H1 (cell line): ENCODE measurements around the gene VWA7. TPM values are rescaled to one million over a fixed set of nuclear protein-coding genes. Genes with fewer than 3 reads are reported as not detected.

Experiments
- CTCF ChIA-PET: fragments of 300-600 bp; sonication (Branson Sonifier 250); formaldehyde crosslinking; loops from one replicate; lab custom pipeline; 2021; ENCODE audit not compliant: partially characterized antibody; lab: Charles Lee
- POLR2A ChIA-PET: fragments of 300-600 bp; sonication (Branson Sonifier 250); formaldehyde crosslinking; loops from one replicate; lab custom pipeline; 2021; ENCODE audit warnings: inconsistent platforms; ENCODE audit not compliant: partially characterized antibody; lab: Charles Lee
- DNase-seq, 2 experiments: peaks; one replicate each; pipeline versions ENCODE4 v3.0.0 to v3.0.0-alpha.2; 2010 to 2022; ENCODE audit warnings: low spot score in 2 of 2, low read depth in 1 of 2, mixed read lengths in 1 of 2
- FAIRE-seq: peaks from 2 replicates; lab custom pipeline; 2011; peaks lifted over from hg19 to GRCh38; lab: Jason Lieb, UNC
- H2AFZ ChIP-seq: 2 replicates; pipeline ENCODE4 v1.8.1; 2012; ENCODE audit warnings: low read length, inconsistent platforms
- H2AK5ac ChIP-seq: 2 replicates; pipeline ENCODE4 v1.6.1; 2013; ENCODE audit warnings: low read depth, low read length
- H2BK120ac ChIP-seq: replicated peaks from 2 replicates; pipeline ENCODE3; 2013; ENCODE audit warnings: low read depth, low read length, inconsistent platforms
- H2BK12ac ChIP-seq: 2 replicates; pipeline ENCODE4 v1.6.1; 2013; ENCODE audit warnings: low read depth, low read length
- H2BK15ac ChIP-seq: 2 replicates; pipeline ENCODE4 v1.6.1; 2013; ENCODE audit warnings: low read length
- H2BK20ac ChIP-seq: 2 replicates; pipeline ENCODE4 v1.6.1; 2013; ENCODE audit warnings: low read length
- H2BK5ac ChIP-seq: 2 replicates; pipeline ENCODE4 v1.6.1; 2013; ENCODE audit warnings: low read depth, low read length
- H3K14ac ChIP-seq: 2 replicates; pipeline ENCODE4 v1.6.1; 2013; ENCODE audit warnings: inconsistent platforms; ENCODE audit not compliant: insufficient read length
- H3K18ac ChIP-seq: 2 replicates; pipeline ENCODE4 v1.6.1; 2013; ENCODE audit warnings: low read length; ENCODE audit errors: extremely low read depth
- H3K23ac ChIP-seq: 2 replicates; pipeline ENCODE4 v1.6.1; 2013; ENCODE audit warnings: inconsistent platforms; ENCODE audit not compliant: insufficient read length
- H3K23me2 ChIP-seq: 2 replicates; pipeline ENCODE4 v1.6.1; 2013; ENCODE audit warnings: low read depth, low read length
- H3K27ac ChIP-seq: 2 replicates; pipeline ENCODE4 v1.6.1; 2011; ENCODE audit warnings: low read depth, low read length, inconsistent platforms
- H3K27me3 ChIP-seq, 4 experiments: replicated peaks in 1 of 4; 1 replicate in 1 of 4; 2 replicates in 3 of 4; pipeline versions ENCODE4 v1.6.1 to v1.8.1; 2011 to 2013; ENCODE audit warnings: low read length in 3 of 4, mild to moderate bottlenecking in 3 of 4, inconsistent platforms in 2 of 4, mixed read lengths in 2 of 4, moderate library complexity in 1 of 4; ENCODE audit not compliant: control insufficient read depth in 3 of 4, insufficient read depth in 3 of 4; ENCODE audit errors: extremely low read depth in 1 of 4
- H3K36me3 ChIP-seq, 4 experiments: 2 replicates each; pipeline versions ENCODE4 v1.6.1 to v1.8.1; 2011 to 2013; ENCODE audit warnings: mild to moderate bottlenecking in 4 of 4, low read length in 3 of 4, moderate library complexity in 2 of 4, control low read depth in 1 of 4, inconsistent platforms in 1 of 4; ENCODE audit not compliant: insufficient read depth in 4 of 4, control insufficient read depth in 2 of 4
- H3K4ac ChIP-seq: replicated peaks from 2 replicates; pipeline ENCODE3; 2013; ENCODE audit warnings: low read length, low read depth, mixed read lengths, inconsistent platforms; ENCODE audit not compliant: insufficient read length
- H3K4me1 ChIP-seq, 4 experiments: replicated peaks in 1 of 4; 1 replicate in 1 of 4; 2 replicates in 3 of 4; pipeline versions ENCODE4 v1.6.1 to v1.8.1; 2011 to 2013; ENCODE audit warnings: low read length in 3 of 4, inconsistent platforms in 2 of 4, mixed read lengths in 1 of 4; ENCODE audit not compliant: insufficient read depth in 4 of 4, control insufficient read depth in 3 of 4
- H3K4me2 ChIP-seq, 2 experiments: 2 replicates each; pipeline versions ENCODE4 v1.6.1 to v1.8.1; 2011 to 2013; ENCODE audit warnings: low read depth in 2 of 2, low read length in 2 of 2, control low read depth in 1 of 2, inconsistent platforms in 1 of 2, mild to moderate bottlenecking in 1 of 2; ENCODE audit not compliant: insufficient read depth in 1 of 2
- H3K4me3 ChIP-seq, 4 experiments: fragments of 200-600, 300-600 bp in 1 of 4; sonication (generic), shearing (Covaris generic), sonication (Bioruptor Twin) in 1 of 4; 2 replicates each; pipeline versions ENCODE4 v1.5.1 to v1.8.1; 2011 to 2016; ENCODE audit warnings: low read length in 4 of 4, low read depth in 3 of 4, control low read depth in 2 of 4, inconsistent platforms in 2 of 4, mild to moderate bottlenecking in 2 of 4, mixed read lengths in 1 of 4, moderate library complexity in 1 of 4; ENCODE audit not compliant: insufficient read depth in 2 of 4; ENCODE audit errors: extremely low read depth in 1 of 4
- H3K56ac ChIP-seq: replicated peaks from 2 replicates; pipeline ENCODE3; 2013; ENCODE audit warnings: low read depth, mild to moderate bottlenecking, mixed read lengths, low read length, inconsistent platforms; ENCODE audit not compliant: insufficient read length
- H3K79me1 ChIP-seq: 2 replicates; pipeline ENCODE4 v1.6.1; 2013; ENCODE audit warnings: low read depth, low read length, control low read depth
- H3K79me2 ChIP-seq, 2 experiments: 2 replicates each; pipeline versions ENCODE4 v1.6.1 to v1.8.1; 2012 to 2013; ENCODE audit warnings: low read length in 2 of 2, mild to moderate bottlenecking in 2 of 2, inconsistent platforms in 1 of 2; ENCODE audit not compliant: insufficient read depth in 2 of 2, control insufficient read depth in 1 of 2
- H3K9ac ChIP-seq, 4 experiments: replicated peaks in 1 of 4; 1 replicate in 1 of 4; 2 replicates in 3 of 4; pipeline versions ENCODE4 v1.6.1 to v1.8.1; 2011 to 2013; ENCODE audit warnings: low read depth in 3 of 4, low read length in 3 of 4, control low read depth in 2 of 4, mild to moderate bottlenecking in 2 of 4, moderate library complexity in 2 of 4, inconsistent platforms in 1 of 4; ENCODE audit errors: extremely low read depth in 1 of 4
- H3K9me3 ChIP-seq, 2 experiments: 2 replicates each; pipeline versions ENCODE4 v1.6.1 to v1.8.1; 2012 to 2013; ENCODE audit warnings: mild to moderate bottlenecking in 2 of 2, moderate library complexity in 2 of 2, control low read depth in 1 of 2, inconsistent platforms in 1 of 2, low read depth in 1 of 2, low read length in 1 of 2, mixed read lengths in 1 of 2; ENCODE audit not compliant: insufficient read depth in 2 of 2
- H4K20me1 ChIP-seq, 2 experiments: replicated peaks in 1 of 2; 2 replicates each; pipeline versions ENCODE3 to v1.8.1; 2011 to 2013; ENCODE audit warnings: inconsistent platforms in 2 of 2, low read length in 2 of 2, mild to moderate bottlenecking in 1 of 2; ENCODE audit not compliant: insufficient read depth in 2 of 2, control insufficient read depth in 1 of 2
- H4K5ac ChIP-seq: 2 replicates; pipeline ENCODE4 v1.6.1; 2013; ENCODE audit warnings: low read length, low read depth, mixed read lengths, inconsistent platforms; ENCODE audit not compliant: insufficient read length
- H4K8ac ChIP-seq: 2 replicates; pipeline ENCODE4 v1.8.0; 2013; ENCODE audit warnings: mild to moderate bottlenecking, moderate library complexity, low read length, inconsistent platforms; ENCODE audit not compliant: insufficient read depth; ENCODE audit errors: extremely low read depth
- H4K91ac ChIP-seq: replicated peaks from 2 replicates; pipeline ENCODE3; 2013; ENCODE audit warnings: low read length, mixed read lengths, inconsistent platforms; ENCODE audit not compliant: insufficient read length
- WGBS, 2 experiments: shearing (Covaris generic) in 1 of 2; methylation state at CpG; one replicate each; pipeline versions ENCODE4 v1.1.6 to v1.1.7; 2013 to 2015; ENCODE audit warnings: low lambda C conversion rate in 2 of 2, mixed read lengths in 2 of 2, inconsistent platforms in 1 of 2, low coverage in 1 of 2, missing lambda C conversion rate in 1 of 2; ENCODE audit not compliant: insufficient replicate concordance in 2 of 2, insufficient coverage in 1 of 2, insufficient read length in 1 of 2; ENCODE audit errors: extremely low coverage in 1 of 2, missing lambda C conversion rate in 1 of 2; 5-methylcytosine and 5-hydroxymethylcytosine counted together
- polyA plus RNA-seq, 7 experiments: library from polyadenylated mRNA; depleted of rRNA in 3 of 7; stranded (reverse) in 5 of 7; unstranded in 2 of 7; fragments of >200 nt in 5 of 7; fragments of 200-250 nt in 2 of 7; gene quantifications; 1 replicate in 5 of 7; 2 replicates in 1 of 7; 4 replicates in 1 of 7; pipeline versions ENCODE4 v1.2.1 to v1.2.3, GENCODE V29; 2011 to 2013; ENCODE audit warnings: missing spikeins in 2 of 7, mixed read lengths in 2 of 7
- total RNA-seq: library from RNA; stranded (reverse); fragmentation: NEBNext Ultra II Directional; extraction: Animal tissue kit (Norgen Biotek cat#: 25700); gene quantifications from 2 replicates; pipeline ENCODE4 v1.2.1, GENCODE V29; 2021

VWA7 gene
- total and polyA plus RNA-seq, 2 of the 8 experiments (the other 6 are each of a cell fraction or from before 2014, with no cell fraction given), result 0.82 to 2.1 TPM

GRCh38 chr6:31794294-31794865, 17.3 kb upstream of the VWA7 start:
- Histone ChIP-seq H3K56ac (no peak overlapping the region), H3K9ac (peak overlapping the region in 3 of 4 experiments; percentile 77 to 96 (median 94); a peak in 6 of 7 replicates), H4K91ac (peak overlapping the region; percentile 29), H2BK20ac (no peak overlapping the region), H2BK15ac (no peak overlapping the region), H2BK120ac (no peak overlapping the region), H4K5ac (no peak overlapping the region), H3K4me2 (peak overlapping the region; percentile 89 to 94), H2AK5ac (no peak overlapping the region), H2AFZ (no peak overlapping the region), H2BK12ac (no peak overlapping the region), H3K79me1 (peaks cover 3% of the 10 kb centered on the region; the same call in 1 of the 2 replicates), H3K23ac (no peak overlapping the region), H3K79me2 (peaks cover 0 to 19% of the 10 kb centered on the region in 2 experiments; a peak in 2 of 4 replicates), H3K14ac (no peak overlapping the region), H3K9me3 (no peaks in the 10 kb centered on the region), H3K27ac (no peak overlapping the region), H4K20me1 (peaks cover 1 to 6% of the 10 kb centered on the region in 2 experiments), H3K4ac (no peak overlapping the region), H3K4me3 (peak overlapping the region; percentile 82 to 95 (median 90)), H3K23me2 (peaks cover 5% of the 10 kb centered on the region; the same call in 1 of the 2 replicates), H3K18ac (no peak overlapping the region), H3K36me3 (peaks cover 2 to 40% (median 15%) of the 10 kb centered on the region in 4 experiments; a peak in 6 of 8 replicates), H3K4me1 (peaks cover 0 to 2% (median under 1%) of the 10 kb centered on the region in 4 experiments; a peak in 3 of 7 replicates), H3K27me3 (no peaks in the 10 kb centered on the region), H4K8ac (no peak overlapping the region), H2BK5ac (0 out of 2 replicates have a peak overlapping the region, but pooled peaks have one; percentile 73)
- POLR2A ChIA-PET, result interaction anchor here (1.1 to 7.6 kb wide), 17 partner anchors 9 to 253 kb away, joined by 3 to 81 read pairs (median 7); partner anchors contain the start of genes HSPA1A, HSPA1B, HSPA1L and LSM2
- no peak for FAIRE-seq
- CTCF ChIA-PET, result interaction anchor here (0.5 to 5.9 kb wide), 9 partner anchors 12 to 69 kb away, joined by 3 to 28 read pairs (median 7); partner anchors contain the start of genes HSPA1A, HSPA1B, HSPA1L and LSM2
- 11% methylated on average over 5 of the region's 7 CpGs; no CpG with 5 or more reads in 1 of the 2 experiments for WGBS, 2 experiments
- no peak for DNase-seq
